ENCODE data around the gene TIAM1. TPM values are rescaled to one million over a fixed set of nuclear protein-coding genes. Genes with fewer than 3 reads are reported as not detected.

Gene TIAM1
- total RNA-seq, 1 donor: 16.3 TPM

DNA sequence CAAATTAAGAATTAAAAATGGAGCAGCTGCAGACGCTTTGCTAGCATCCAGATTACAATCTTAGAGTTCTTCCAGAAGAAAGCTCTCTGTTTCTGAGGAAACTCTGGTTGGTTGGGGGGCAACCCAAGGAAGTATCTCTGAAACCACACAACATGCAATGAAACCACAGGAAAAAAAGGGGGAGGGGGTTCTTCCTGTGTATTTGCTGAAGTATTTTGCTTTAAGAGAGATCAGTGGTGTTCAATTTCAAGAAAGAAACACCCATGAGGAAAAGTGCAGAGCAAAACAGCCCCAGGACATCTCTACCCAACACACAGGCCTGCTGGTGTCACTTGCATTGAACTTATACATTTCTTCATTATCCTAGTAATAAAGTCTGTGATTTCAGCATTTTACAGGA, 19.7 kb upstream of the TIAM1 start:
- no peaks in the 10 kb centered on the region for H3K9me3 ChIP-seq (ENCODE audit: low read depth, low read length)
- H3K27me3 ChIP-seq (ENCODE audit: insufficient read depth, low read length): peaks cover 9% of the 10 kb centered on the region
- H3K4me1 ChIP-seq (ENCODE audit: insufficient read depth, low read length): peaks cover 4% of the 10 kb centered on the region
- no peak overlapping the region for H3K27ac ChIP-seq (ENCODE audit: low read depth, low read length)
- no peaks in the 10 kb centered on the region for H3K79me2 ChIP-seq (ENCODE audit: insufficient read depth, low read length)
- H3K4me3 ChIP-seq (ENCODE audit: insufficient read depth, low read length): no peak overlapping the region
- no peaks in the 10 kb centered on the region for H3K36me3 ChIP-seq (ENCODE audit: insufficient read depth, low read length)
- no peak for DNase-seq (ENCODE audit: insufficient read length, low spot score, missing footprints)
- H3K4me2 ChIP-seq (ENCODE audit: insufficient read depth, low read length): no peak overlapping the region
- no peaks in the 10 kb centered on the region for H4K20me1 ChIP-seq (ENCODE audit: insufficient read depth, low read length)
- no peak overlapping the region for H2AFZ ChIP-seq (ENCODE audit: low read length)
- TF ChIP-seq, protein P1, sequence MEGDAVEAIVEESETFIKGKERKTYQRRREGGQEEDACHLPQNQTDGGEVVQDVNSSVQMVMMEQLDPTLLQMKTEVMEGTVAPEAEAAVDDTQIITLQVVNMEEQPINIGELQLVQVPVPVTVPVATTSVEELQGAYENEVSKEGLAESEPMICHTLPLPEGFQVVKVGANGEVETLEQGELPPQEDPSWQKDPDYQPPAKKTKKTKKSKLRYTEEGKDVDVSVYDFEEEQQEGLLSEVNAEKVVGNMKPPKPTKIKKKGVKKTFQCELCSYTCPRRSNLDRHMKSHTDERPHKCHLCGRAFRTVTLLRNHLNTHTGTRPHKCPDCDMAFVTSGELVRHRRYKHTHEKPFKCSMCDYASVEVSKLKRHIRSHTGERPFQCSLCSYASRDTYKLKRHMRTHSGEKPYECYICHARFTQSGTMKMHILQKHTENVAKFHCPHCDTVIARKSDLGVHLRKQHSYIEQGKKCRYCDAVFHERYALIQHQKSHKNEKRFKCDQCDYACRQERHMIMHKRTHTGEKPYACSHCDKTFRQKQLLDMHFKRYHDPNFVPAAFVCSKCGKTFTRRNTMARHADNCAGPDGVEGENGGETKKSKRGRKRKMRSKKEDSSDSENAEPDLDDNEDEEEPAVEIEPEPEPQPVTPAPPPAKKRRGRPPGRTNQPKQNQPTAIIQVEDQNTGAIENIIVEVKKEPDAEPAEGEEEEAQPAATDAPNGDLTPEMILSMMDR (IDR thresholded peaks at IDR 0.05; ENCODE audit: extremely low read depth, low read depth, low read length): no peak

DNA sequence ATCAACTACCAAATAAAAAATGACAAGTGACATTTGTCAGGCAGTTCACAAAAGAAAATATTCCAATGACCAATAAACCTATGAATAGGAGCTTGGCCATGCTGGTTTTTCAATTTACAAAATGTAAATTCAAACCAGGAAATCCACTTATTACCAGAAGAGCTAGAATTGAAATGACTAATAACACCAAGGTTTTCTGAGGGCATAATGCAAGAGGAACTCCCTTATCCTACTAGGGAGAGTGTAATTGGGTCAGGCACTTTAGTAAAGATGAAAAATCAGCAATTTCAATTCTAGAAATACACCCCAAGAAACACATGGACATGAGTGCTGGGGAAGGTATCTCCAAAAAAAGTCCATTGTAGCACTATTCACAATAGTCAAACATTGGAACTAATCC, 16.7 kb upstream of the TIAM1 start:
- DNase-seq (ENCODE audit: insufficient read length, low spot score, missing footprints): no peak
- Histone ChIP-seq H3K27ac (ENCODE audit: low read depth, low read length) (no peak overlapping the region), H3K4me3 (ENCODE audit: insufficient read depth, low read length) (no peak overlapping the region), H3K79me2 (ENCODE audit: insufficient read depth, low read length) (no peaks in the 10 kb centered on the region), H4K20me1 (ENCODE audit: insufficient read depth, low read length) (no peaks in the 10 kb centered on the region), H3K27me3 (ENCODE audit: insufficient read depth, low read length) (peaks cover 9% of the 10 kb centered on the region), H3K4me2 (ENCODE audit: insufficient read depth, low read length) (no peak overlapping the region), H3K36me3 (ENCODE audit: insufficient read depth, low read length) (no peaks in the 10 kb centered on the region), H3K9me3 (ENCODE audit: low read depth, low read length) (no peaks in the 10 kb centered on the region), H2AFZ (ENCODE audit: low read length) (no peak overlapping the region), H3K4me1 (ENCODE audit: insufficient read depth, low read length) (no peaks in the 10 kb centered on the region)
- TF ChIP-seq, protein P1 (IDR thresholded peaks at IDR 0.05; ENCODE audit: extremely low read depth, low read depth, low read length): no peak

DNA sequence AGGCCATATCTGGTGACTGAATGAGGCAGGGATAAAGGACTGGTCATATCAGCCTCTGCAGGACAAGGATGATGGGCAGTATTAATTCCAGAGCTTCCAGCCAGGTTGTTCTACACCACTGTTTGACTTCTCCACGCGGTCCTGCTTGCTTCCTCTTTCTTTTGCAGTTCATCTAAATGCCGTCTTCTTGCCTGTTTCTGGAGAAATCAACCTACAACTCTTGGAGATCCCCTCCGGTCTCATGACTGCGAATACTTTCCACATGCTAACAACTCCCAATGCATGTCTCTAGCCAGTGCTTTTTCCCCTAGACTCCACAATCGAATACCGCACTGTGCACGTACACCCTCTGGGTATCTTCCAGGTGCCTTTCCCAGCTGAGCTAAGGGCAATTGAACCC, 14.1 kb upstream of the TIAM1 start:
- DNase-seq (ENCODE audit: insufficient read length, low spot score, missing footprints): no peak

DNA sequence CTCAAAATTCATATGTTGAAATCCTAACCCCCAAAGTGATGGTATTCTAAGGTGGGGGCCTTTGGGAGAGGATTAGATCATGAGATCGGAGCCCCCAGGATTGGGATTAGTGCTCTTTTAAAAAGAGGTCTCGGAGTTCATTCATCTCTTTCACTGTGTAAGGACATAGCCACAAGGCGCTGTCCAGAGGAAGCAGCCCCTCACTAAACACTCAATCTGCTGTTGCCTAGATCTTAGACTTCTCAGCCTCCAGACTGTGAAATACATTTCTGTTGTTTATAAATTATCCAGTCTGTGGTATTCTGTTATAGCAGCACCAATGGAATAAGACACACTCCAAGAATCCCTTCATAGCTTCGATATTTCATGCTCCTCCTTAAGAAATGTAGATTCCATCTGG, 12.4 kb upstream of the TIAM1 start:
- no peak overlapping the region for H3K4me2 ChIP-seq (ENCODE audit: insufficient read depth, low read length)
- no peaks in the 10 kb centered on the region for H4K20me1 ChIP-seq (ENCODE audit: insufficient read depth, low read length)
- TF ChIP-seq, protein P1 (IDR thresholded peaks at IDR 0.05; ENCODE audit: extremely low read depth, low read depth, low read length): no peak
- H3K4me1 ChIP-seq (ENCODE audit: insufficient read depth, low read length): peaks cover 14% of the 10 kb centered on the region
- H3K36me3 ChIP-seq (ENCODE audit: insufficient read depth, low read length): no peaks in the 10 kb centered on the region
- peaks cover 4% of the 10 kb centered on the region for H3K27me3 ChIP-seq (ENCODE audit: insufficient read depth, low read length)
- no peak overlapping the region for H2AFZ ChIP-seq (ENCODE audit: low read length)
- H3K9me3 ChIP-seq (ENCODE audit: low read depth, low read length): no peaks in the 10 kb centered on the region
- no peaks in the 10 kb centered on the region for H3K79me2 ChIP-seq (ENCODE audit: insufficient read depth, low read length)
- H3K27ac ChIP-seq (ENCODE audit: low read depth, low read length): no peak overlapping the region
- H3K4me3 ChIP-seq (ENCODE audit: insufficient read depth, low read length): no peak overlapping the region
- no peak for DNase-seq (ENCODE audit: insufficient read length, low spot score, missing footprints)

More for the DNA sequence above, 14.1 kb upstream of the TIAM1 start:
- TF ChIP-seq, protein P1 (IDR thresholded peaks at IDR 0.05; ENCODE audit: extremely low read depth, low read depth, low read length): no peak
- Histone ChIP-seq H4K20me1 (ENCODE audit: insufficient read depth, low read length) (no peaks in the 10 kb centered on the region), H3K9me3 (ENCODE audit: low read depth, low read length) (no peaks in the 10 kb centered on the region), H2AFZ (ENCODE audit: low read length) (no peak overlapping the region), H3K4me1 (ENCODE audit: insufficient read depth, low read length) (peaks cover 14% of the 10 kb centered on the region), H3K27ac (ENCODE audit: low read depth, low read length) (no peak overlapping the region), H3K27me3 (ENCODE audit: insufficient read depth, low read length) (peaks cover 7% of the 10 kb centered on the region), H3K4me2 (ENCODE audit: insufficient read depth, low read length) (no peak overlapping the region), H3K36me3 (ENCODE audit: insufficient read depth, low read length) (no peaks in the 10 kb centered on the region), H3K79me2 (ENCODE audit: insufficient read depth, low read length) (no peaks in the 10 kb centered on the region), H3K4me3 (ENCODE audit: insufficient read depth, low read length) (no peak overlapping the region)
